HCT116 (cell line): ENCODE results near the gene NAV3. TPM values are rescaled to one million over a fixed set of nuclear protein-coding genes. Genes with fewer than 3 reads are reported as not detected.

ENCODE experiments used
- ATAC-seq: fragments of 200-7000 bp; cut with Tn5 transposase; 2 replicates; pipeline ENCODE4 v1.9.1; 2020; ENCODE audit warnings: mild to moderate bottlenecking, moderate library complexity
- BruUV-seq: library from RNA; stranded (reverse); fragments of 400-500 nt; replicated peaks from 2 replicates; lab custom pipeline; 2021; lab: Mats Ljungman, UMichigan
- CTCF ChIA-PET: fragments of 300-600 bp; sonication (Branson Sonifier 250); formaldehyde crosslinking; loops from one replicate; lab custom pipeline; 2021; ENCODE audit warnings: antibody characterized with exemption; lab: Charles Lee
- POLR2A ChIA-PET: fragments of 300-600, 350-600 bp; sonication (Branson Sonifier 250); formaldehyde crosslinking; loops from one replicate; lab custom pipeline; 2021; ENCODE audit warnings: antibody characterized with exemption; lab: Charles Lee
- RAD21 ChIA-PET, 2 experiments: fragments of 300-600 bp; sonication (Branson Sonifier 250); formaldehyde crosslinking; loops; one replicate each; lab custom pipeline; 2023; ENCODE audit warnings: low total read pairs in 2 of 2; ENCODE audit not compliant: uncharacterized antibody in 2 of 2, unreplicated experiment in 2 of 2, low non-redundant PET in 1 of 2; lab: Charles Lee
- DNase-seq: peaks from one replicate; pipeline ENCODE4 v3.0.0-alpha.2; 2010; ENCODE audit warnings: low read depth, low spot score
- H2AFZ ChIP-seq: fragments of 200-600 bp; shearing (Covaris generic), sonication (generic); 2 replicates; pipeline ENCODE4 v1.6.1; 2017; ENCODE audit warnings: low read depth, mixed run types, mixed read lengths, antibody characterized with exemption, low read length; ENCODE audit not compliant: poor library complexity, severe bottlenecking
- H3K27ac ChIP-seq: 2 replicates; pipeline ENCODE4 v1.5.1; 2012; ENCODE audit warnings: low read depth, low read length
- H3K27me3 ChIP-seq: fragments of 200-600 bp; sonication (generic); 2 replicates; pipeline ENCODE4 v1.6.1; 2016; ENCODE audit warnings: mixed run types, low read length, mixed read lengths; ENCODE audit not compliant: insufficient read depth
- H3K36me3 ChIP-seq, 2 experiments: fragments of 200-500 bp in 1 of 2; fragments of 200-600 bp in 1 of 2; sonication (Bioruptor generic) in 1 of 2; sonication (generic) in 1 of 2; 2 replicates each; pipeline versions ENCODE4 v1.5.1 to v1.6.1; 2014 to 2016; ENCODE audit warnings: low read length in 2 of 2, inconsistent platforms in 1 of 2, mixed read lengths in 1 of 2, mixed run types in 1 of 2; ENCODE audit not compliant: insufficient read depth in 2 of 2, control insufficient read depth in 1 of 2
- H3K4me1 ChIP-seq, 2 experiments: fragments of 200-600 bp in 1 of 2; sonication (generic) in 1 of 2; 2 replicates each; pipeline versions ENCODE4 v1.5.1 to v1.6.1; 2012 to 2017; ENCODE audit warnings: low read length in 2 of 2, inconsistent platforms in 1 of 2, mild to moderate bottlenecking in 1 of 2, mixed read lengths in 1 of 2, mixed run types in 1 of 2, moderate library complexity in 1 of 2; ENCODE audit not compliant: insufficient read depth in 2 of 2, control insufficient read depth in 1 of 2
- H3K4me2 ChIP-seq: fragments of 200-600 bp; sonication (generic); 2 replicates; pipeline ENCODE4 v1.6.1; 2017; ENCODE audit warnings: mixed run types, low read length, mixed read lengths
- H3K4me3 ChIP-seq, 2 experiments: fragments of 200-600 bp in 1 of 2; sonication (generic) in 1 of 2; replicated peaks in 1 of 2; 2 replicates each; pipeline ENCODE4 v1.5.1; 2011 to 2016; ENCODE audit warnings: low read length in 2 of 2, control low read depth in 1 of 2, low read depth in 1 of 2, mild to moderate bottlenecking in 1 of 2, mixed read lengths in 1 of 2, mixed run types in 1 of 2
- H3K79me2 ChIP-seq: fragments of 200-600 bp; sonication (generic); 2 replicates; pipeline ENCODE4 v1.6.1; 2017; ENCODE audit warnings: mild to moderate bottlenecking, mixed run types, low read length, moderate library complexity, mixed read lengths; ENCODE audit not compliant: insufficient read depth
- H3K9ac ChIP-seq: fragments of 200-600 bp; sonication (generic); 2 replicates; pipeline ENCODE4 v1.6.1; 2016; ENCODE audit warnings: low read length, mixed read lengths
- H3K9me2 ChIP-seq: fragments of 200-600 bp; sonication (generic), shearing (Covaris generic); 2 replicates; pipeline ENCODE4 v1.6.1; 2017; ENCODE audit warnings: mixed run types, mild to moderate bottlenecking, moderate library complexity; ENCODE audit not compliant: insufficient read depth
- H3K9me3 ChIP-seq, 2 experiments: fragments of 200-500 bp in 1 of 2; fragments of 200-600 bp in 1 of 2; sonication (Bioruptor generic) in 1 of 2; sonication (generic) in 1 of 2; 2 replicates each; pipeline ENCODE4 v1.6.1; 2014 to 2017; ENCODE audit warnings: low read length in 2 of 2, mixed read lengths in 2 of 2, inconsistent platforms in 1 of 2, low read depth in 1 of 2, mild to moderate bottlenecking in 1 of 2, mixed run types in 1 of 2, moderate library complexity in 1 of 2; ENCODE audit not compliant: control insufficient read depth in 1 of 2, insufficient read depth in 1 of 2
- H4K20me1 ChIP-seq: fragments of 200-600 bp; sonication (generic), shearing (Covaris generic); 2 replicates; pipeline ENCODE4 v1.6.1; 2017; ENCODE audit warnings: mixed run types, mild to moderate bottlenecking, moderate library complexity; ENCODE audit not compliant: insufficient read depth
- CEBPB ChIP-seq: IDR thresholded peaks from 2 replicates; pipeline ENCODE4 v1.6.1; 2012; ENCODE audit warnings: low read depth
- EGR1 ChIP-seq: IDR thresholded peaks from 2 replicates; pipeline ENCODE4 v1.6.1; 2012; ENCODE audit warnings: low read depth
- EZH2phosphoT487 ChIP-seq: fragments of 200-600 bp; IDR thresholded peaks from 2 replicates; pipeline ENCODE4 v1.6.1; 2018; ENCODE audit warnings: antibody characterized with exemption, borderline replicate concordance
- FOSL1 ChIP-seq: IDR thresholded peaks from 2 replicates; pipeline ENCODE4 v1.6.1; 2012; ENCODE audit warnings: low read depth
- YY1 ChIP-seq: IDR thresholded peaks from 2 replicates; pipeline ENCODE4 v1.6.1; 2011; ENCODE audit warnings: low read length, low read depth, moderate library complexity, mild to moderate bottlenecking; ENCODE audit not compliant: insufficient replicate concordance; ENCODE audit errors: extremely low read depth
- ZFX ChIP-seq: fragments of 450-650 bp; IDR thresholded peaks from 2 replicates; pipeline ENCODE4 v1.6.1; 2017
- intact Hi-C: fragments of 100-400 bp; cut with micrococcal nuclease; formaldehyde crosslinking; loops from 2 replicates; pipeline ENCODE4 v1.10.0; 2022
- total RNA-seq: library from RNA; stranded (reverse); gene quantifications from one replicate; pipeline ENCODE4 v1.2.1, GENCODE V29; 2021; ENCODE audit not compliant: unreplicated experiment
- TF ChIP-seq, protein P1 (sequence below): IDR thresholded peaks from 2 replicates; pipeline ENCODE4 v1.6.1; 2012
- TF ChIP-seq, protein P2 (sequence below): IDR thresholded peaks from 2 replicates; pipeline ENCODE4 v1.6.1; 2012; ENCODE audit warnings: low read depth
- TF ChIP-seq, protein P3 (sequence below): IDR thresholded peaks from 2 replicates; pipeline ENCODE4 v1.6.1; 2012

The NAV3 gene
- total RNA-seq, 1 experiment from 2014 or later, result 7.8 TPM

DNA sequence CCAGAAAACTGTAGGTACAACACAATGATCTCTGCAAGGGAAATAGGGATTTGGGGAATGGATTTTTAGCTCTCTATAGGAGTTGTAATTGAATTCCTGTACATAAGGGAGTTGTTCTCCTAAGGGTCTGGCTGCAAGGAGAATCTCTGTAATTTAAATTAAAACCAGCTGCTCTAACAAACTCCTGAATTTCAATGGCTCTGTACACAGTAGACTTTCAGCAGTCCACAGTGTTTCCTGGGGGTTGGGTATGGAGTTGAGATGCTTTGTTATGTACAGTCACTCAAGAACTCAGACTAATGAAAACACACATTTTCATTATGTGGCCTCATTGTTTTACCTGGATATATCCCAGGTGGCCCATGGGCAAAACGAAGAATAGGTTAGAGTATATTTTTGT is 93.2 kb downstream of the NAV3 start:
- H3K27me3 ChIP-seq, result no peaks in the 10 kb centered on the region
- intact Hi-C loops, result no loop called here
- H2AFZ ChIP-seq, result peak overlapping the region; percentile 86
- H3K9me3 ChIP-seq, result no peaks in the 10 kb centered on the region
- ChIA-PET RAD21 (interaction anchor here in 1 of 2 experiments (1.3 kb wide), 1 partner anchor 199 kb away, joined by 3 read pairs; no protein-coding TSS in a partner anchor), CTCF (interaction anchor here (1.1 to 3.0 kb wide), 2 partner anchors 199 to 203 kb away, joined by 3 to 55 read pairs; no protein-coding TSS in a partner anchor), POLR2A (no interaction called here)
- H3K9ac ChIP-seq, result no peak overlapping the region
- H3K4me3 ChIP-seq, result no peak overlapping the region
- H3K4me2 ChIP-seq, result no peak overlapping the region
- peaks cover 7 to 8% of the 10 kb centered on the region in 2 experiments; a peak in 3 of 4 replicates for H3K4me1 ChIP-seq
- DNase-seq (no peak), ATAC-seq (no peak)
- H4K20me1 ChIP-seq, result no peaks in the 10 kb centered on the region
- H3K9me2 ChIP-seq, result no peaks in the 10 kb centered on the region
- no TSS peak for BruUV-seq
- H3K27ac ChIP-seq, result no peak overlapping the region
- H3K79me2 ChIP-seq, result no peaks in the 10 kb centered on the region
- no peak for TF ChIP-seq EGR1
- TF ChIP-seq CEBPB, result no peak
- TF ChIP-seq, protein P1, sequence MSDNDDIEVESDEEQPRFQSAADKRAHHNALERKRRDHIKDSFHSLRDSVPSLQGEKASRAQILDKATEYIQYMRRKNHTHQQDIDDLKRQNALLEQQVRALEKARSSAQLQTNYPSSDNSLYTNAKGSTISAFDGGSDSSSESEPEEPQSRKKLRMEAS, result no peak
- TF ChIP-seq ZFX, result no peak
- TF ChIP-seq FOSL1, result no peak
- TF ChIP-seq, protein P2, sequence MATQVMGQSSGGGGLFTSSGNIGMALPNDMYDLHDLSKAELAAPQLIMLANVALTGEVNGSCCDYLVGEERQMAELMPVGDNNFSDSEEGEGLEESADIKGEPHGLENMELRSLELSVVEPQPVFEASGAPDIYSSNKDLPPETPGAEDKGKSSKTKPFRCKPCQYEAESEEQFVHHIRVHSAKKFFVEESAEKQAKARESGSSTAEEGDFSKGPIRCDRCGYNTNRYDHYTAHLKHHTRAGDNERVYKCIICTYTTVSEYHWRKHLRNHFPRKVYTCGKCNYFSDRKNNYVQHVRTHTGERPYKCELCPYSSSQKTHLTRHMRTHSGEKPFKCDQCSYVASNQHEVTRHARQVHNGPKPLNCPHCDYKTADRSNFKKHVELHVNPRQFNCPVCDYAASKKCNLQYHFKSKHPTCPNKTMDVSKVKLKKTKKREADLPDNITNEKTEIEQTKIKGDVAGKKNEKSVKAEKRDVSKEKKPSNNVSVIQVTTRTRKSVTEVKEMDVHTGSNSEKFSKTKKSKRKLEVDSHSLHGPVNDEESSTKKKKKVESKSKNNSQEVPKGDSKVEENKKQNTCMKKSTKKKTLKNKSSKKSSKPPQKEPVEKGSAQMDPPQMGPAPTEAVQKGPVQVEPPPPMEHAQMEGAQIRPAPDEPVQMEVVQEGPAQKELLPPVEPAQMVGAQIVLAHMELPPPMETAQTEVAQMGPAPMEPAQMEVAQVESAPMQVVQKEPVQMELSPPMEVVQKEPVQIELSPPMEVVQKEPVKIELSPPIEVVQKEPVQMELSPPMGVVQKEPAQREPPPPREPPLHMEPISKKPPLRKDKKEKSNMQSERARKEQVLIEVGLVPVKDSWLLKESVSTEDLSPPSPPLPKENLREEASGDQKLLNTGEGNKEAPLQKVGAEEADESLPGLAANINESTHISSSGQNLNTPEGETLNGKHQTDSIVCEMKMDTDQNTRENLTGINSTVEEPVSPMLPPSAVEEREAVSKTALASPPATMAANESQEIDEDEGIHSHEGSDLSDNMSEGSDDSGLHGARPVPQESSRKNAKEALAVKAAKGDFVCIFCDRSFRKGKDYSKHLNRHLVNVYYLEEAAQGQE, result no peak
- no peak for TF ChIP-seq YY1
- TF ChIP-seq EZH2phosphoT487, result no peak
- TF ChIP-seq, protein P3, sequence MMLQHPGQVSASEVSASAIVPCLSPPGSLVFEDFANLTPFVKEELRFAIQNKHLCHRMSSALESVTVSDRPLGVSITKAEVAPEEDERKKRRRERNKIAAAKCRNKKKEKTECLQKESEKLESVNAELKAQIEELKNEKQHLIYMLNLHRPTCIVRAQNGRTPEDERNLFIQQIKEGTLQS, result no peak
- no peaks in the 10 kb centered on the region for H3K36me3 ChIP-seq
